Measurements from ENCODE around the gene GPR171.

The GPR171 gene

DNA sequence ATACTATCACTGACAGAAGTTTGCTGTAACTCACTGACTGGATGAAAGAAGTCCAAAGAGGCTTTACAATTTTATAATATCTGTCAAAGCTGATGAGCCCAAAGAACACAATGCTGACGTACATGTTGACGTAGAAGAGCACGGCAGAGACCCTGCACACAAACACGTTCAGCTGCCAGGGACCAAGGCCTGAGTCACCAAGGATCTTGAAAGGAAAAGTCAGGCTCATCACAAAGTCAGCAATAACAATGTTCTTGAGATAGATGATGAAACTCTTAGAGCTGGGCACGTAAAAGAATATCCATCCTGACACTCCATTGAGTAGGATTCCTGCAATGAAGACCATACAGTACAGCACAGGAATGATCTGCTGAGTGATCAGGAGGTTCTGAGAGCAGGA is 10.9 kb upstream of the GPR171 start:
- DNase-seq (ENCODE audit: low spot score) = no peak

DNA sequence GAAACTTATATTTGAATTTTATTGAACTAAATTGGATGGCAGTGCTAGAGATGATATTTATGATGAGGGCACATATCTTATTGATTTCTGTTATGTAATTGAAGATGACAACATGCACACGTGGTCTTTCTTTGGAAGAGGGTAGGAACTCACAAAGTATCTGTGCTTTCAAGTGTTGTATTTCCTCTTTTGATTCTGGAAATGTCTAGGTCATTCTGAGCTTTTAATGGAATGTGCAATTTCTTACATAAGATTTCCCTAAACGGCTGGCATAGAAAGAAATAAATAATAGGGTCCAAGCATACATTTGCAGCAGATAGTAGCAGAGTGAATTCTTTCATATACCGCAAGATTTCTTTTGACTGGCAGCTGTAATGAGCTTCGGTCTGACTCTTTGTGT is 10.1 kb upstream of the GPR171 start:
- DNase-seq (ENCODE audit: low spot score) = no peak

DNA sequence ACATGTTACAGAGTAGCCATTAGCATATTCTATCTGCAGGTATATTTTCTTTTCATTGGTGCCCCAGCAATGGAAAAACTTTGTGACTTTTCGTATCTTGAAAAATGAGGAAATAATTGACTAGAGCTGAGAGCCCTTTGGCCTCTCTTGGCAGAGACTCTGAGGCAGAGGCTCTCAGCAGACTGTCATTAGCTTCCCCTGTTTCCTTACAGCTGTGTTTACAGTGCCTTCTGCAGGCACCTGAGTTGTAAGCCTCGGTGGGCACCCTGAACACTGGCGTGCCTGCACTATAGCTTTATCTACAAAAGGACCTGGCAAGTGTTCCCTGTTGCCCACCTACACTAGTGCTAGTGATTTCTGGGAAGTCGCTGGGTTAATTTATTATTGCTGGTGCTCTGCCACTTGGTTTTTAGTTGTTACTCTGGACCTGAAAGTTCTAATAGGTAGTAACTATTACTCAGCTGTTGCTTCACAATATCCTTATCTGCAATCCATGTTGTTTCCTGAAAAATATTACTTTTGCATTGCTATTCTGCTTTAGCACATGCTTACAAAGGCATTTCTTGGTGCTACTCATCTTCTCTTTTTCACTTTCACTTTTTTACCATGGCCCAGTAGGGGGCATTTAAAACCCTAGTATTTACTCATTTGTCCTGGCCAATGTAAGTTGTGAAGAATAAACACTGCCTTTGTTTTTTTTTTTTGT is 7.8 kb upstream of the GPR171 start:
- no peak for DNase-seq (ENCODE audit: low spot score)

DNA sequence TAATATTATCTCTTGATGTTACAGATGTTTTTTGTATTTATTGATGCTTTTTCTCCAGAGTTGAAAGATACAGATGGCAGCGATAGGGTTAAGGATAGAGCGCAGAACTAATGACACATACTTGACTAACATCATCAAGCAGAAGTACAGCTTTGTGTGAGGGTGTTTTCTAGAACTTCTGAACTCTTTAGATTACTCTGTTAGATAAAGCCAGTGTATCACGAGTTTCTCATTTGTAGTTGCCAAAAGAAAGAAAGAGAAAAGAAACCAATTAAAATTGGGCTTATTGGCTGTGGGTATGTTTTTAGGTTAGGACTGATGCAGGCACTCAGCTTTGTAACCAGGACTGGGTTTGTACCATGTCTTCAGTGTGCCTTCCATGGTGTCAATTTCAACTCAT is 6.6 kb upstream of the GPR171 start:
- no peak for DNase-seq (ENCODE audit: low spot score)

DNA sequence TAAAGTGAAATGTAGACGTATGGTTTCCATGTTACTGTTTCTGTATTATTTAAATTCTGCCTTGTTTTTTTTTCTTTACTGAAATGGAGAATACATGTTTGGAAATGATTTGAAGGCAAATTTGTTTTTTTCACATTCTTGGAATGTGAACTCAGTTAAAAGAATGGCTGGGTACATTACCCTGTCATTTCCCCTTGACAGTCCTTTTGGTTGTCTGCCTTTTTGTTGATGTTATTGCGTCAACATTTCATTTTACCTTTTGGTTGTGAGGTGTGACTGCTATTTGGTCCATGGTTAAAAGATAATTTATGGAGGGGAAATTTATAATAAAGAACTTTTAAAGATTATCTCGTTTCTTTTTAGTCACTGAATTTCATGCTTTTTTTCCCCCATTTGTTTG is 3.2 kb upstream of the GPR171 start:
- DNase-seq (ENCODE audit: low spot score) = no peak

DNA sequence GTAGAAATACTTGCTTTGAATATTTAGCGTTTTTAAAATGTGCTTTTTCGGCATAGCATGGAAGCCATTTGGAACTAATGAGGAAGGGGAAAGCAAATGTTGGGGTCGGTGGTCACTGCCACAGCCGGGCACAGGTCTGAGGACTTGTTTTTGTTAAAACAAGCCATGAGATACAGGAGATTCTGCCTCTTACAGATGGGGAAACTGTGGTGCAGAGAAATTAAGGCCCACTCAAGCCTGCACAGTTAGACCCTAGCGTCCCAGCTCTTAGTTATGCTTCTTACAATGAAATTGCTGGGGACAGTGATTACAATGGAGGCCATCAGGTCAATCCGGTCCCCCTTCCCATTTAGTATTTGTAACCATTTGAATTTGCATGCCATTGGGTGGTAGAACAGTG is 2.5 kb upstream of the GPR171 start:
- no peak for DNase-seq (ENCODE audit: low spot score)

DNA sequence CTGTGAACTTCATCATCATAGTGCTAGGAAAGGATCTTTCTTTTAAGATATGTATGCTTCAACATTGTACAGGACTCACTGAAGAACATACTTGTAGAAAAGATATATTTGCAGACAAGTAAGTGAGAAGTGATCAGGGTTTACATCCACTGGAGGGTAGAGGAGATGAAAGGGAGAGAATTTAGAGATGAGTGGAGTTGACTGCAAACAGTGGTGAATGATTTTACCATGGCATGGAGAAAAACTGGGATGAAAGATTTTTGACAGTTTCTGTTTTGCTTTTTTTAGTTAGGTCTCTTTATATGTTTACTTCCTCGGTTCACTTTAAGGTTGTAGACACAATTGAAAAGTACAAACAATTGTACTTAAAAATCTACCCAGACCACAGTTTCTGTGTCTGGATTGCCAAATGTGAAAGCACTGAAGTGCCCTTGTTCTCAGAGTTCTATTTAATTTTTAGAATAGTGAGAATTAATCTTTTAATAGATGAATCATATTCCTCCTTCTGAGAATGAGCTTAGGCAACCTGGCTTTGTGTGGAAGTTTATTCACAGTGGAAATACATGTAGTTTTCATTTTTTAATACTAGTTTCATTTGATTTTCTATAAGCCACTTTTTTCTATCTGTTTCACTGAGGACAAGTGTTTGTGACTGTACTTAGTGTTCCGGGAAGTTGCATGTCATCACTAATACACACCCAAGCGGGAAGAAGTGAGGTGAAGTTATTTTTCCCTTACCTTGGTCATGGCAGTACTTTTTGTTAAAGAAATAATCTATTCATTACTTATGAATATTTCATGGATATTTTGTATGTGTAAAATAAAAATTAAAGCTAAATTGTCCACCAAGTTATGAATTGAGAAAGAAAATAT is 1.8 kb upstream of the GPR171 start:
- no peak for DNase-seq (ENCODE audit: low spot score)

DNA sequence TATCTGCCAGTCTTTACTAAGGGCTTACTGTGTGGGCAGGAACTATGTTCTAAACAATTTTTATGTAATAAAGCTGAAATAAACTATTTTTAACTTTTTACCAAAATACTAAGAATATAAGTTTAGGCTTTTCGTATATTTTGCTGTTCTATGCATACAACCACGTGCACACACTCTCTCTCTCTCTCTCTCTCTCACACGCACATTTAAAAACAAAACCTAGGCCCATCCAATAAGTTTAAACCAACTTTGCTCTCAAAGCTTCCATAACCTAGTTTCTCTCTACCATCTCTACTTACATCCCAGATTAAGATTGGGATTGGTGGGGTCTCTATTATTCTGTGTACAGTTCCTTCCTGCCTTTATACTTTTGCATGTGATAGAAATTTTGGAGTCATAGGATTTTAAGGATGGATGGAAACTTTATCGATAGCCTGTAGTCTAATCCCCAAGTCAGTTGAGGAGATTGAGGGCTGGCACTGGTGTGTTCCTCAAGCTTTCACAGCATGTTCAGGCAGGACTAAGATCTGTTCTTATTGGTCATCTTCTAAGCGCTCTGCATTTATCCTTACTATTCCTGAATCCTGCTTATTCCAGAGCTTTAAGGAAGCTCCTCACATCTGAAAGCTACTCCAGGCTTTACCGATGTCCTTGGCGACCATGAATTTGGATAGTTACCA is 1.8 kb downstream of the GPR171 start:
- DNase-seq (ENCODE audit: low spot score) = no peak

DNA sequence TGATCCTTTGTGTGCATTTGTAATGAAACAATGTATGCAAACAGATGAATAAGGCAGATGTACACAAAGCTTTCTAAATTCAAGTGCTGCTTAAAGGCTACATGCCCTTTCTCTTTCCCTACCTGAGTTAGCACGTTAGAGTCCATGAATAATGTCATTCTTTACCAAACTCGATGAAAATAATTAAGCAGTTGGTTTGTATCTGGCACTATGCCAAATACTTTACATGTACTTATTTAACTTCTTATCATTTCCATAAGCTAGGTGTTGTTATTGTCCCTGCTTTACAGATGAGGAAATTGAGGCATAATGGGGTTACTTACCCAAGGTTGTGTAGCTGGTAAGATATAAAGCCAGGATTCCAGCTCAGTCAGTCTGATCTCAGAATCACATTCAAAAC is 2.4 kb downstream of the GPR171 start:
- no peak for DNase-seq (ENCODE audit: low spot score)

DNA sequence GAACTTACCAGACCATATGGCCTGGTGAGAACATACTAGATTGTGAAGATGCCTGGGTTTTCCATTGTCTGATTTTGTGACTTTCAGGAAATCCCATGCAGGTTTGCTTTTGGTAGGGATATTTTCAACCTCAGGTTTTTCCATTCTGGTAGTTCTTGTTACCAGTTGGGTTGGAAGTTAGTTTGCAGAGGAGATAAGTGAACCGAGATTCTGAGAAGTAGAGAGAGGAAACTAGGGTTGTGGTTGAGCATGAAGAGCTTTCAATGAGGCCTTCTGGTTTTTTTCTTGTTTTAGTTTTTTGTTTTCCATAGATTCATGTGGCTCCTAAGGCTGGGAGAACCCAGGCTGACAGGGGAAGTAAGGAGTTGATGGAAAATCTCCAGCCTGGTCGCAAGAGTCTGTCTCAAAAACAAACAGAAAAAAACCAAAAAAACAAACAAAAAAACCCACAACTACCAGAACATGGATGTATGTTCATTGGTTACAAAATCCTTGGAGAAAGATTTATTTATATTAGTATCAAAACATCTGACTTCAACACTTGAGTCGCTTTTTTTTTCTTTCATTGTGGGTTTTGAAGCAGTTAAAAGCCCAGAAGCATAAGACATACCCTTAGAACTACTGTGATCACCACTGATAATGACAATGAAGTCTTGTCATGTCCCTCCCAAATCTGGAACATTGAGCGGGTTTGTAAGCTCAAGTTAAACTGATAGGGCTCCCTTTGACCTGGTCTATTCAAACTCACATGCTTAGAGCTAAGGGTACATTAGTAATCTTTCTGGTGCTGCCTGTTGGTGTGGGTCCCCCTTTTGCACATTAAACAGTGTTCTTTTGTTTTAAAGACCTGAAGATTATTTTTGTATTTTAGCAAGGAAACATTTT is 3.2 kb downstream of the GPR171 start:
- no peak for DNase-seq (ENCODE audit: low spot score)

DNA sequence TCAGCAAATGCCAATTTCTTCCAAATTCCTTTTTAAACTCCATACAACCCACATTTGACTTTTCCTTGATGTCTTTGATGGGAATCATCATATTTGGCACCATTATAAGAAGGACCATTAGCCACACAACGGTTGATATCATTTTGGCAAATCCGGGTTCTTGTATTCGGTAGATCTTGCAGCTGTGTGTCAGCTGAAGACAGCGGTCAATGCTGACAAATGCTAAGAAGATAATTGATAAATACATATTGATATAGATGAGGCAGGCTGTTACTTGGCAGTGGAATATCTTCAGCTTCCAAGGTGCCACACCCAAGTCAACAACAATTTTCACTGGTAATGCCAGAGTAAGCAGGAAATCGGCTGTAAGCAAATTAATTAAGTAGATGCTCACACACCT is 4.2 kb downstream of the GPR171 start:
- DNase-seq (ENCODE audit: low spot score) = no peak

DNA sequence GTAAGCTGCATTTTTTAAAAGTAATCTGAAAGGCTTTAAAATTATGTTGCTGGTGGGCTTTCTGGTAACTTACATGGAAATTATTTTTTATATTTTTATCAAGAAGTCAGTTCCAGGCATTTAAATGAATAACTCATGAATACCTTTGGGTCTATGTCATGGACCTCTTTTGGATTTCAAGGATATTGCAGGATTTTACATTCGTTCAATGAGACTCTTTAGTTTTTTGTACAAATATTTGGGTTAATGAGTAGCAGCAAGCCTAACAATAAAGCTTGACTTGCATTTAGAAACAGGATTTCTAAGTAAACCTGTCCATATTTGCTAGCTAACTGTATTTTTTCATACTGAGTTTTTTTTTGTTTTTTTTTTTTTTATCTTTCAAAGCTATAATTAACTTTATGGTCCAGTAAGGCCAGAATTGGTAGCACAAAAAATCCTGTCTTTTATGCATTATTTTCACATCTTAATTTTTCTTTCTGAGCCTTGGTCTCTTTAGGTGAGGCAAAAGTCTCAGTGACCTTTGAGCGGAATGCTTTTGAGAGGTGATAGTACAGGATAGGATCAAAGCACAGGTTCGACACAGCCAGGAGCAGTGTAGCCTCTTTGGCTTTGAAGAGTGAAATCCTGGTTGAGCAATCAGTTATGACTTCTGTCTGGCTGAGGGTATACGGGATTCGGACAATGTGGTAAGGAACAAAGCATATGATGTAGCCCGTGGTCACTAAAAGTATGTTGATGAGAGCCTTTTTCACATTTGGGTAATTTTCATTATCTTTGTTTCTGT is 4.8 kb downstream of the GPR171 start:
- no peak for DNase-seq (ENCODE audit: low spot score)

DNA sequence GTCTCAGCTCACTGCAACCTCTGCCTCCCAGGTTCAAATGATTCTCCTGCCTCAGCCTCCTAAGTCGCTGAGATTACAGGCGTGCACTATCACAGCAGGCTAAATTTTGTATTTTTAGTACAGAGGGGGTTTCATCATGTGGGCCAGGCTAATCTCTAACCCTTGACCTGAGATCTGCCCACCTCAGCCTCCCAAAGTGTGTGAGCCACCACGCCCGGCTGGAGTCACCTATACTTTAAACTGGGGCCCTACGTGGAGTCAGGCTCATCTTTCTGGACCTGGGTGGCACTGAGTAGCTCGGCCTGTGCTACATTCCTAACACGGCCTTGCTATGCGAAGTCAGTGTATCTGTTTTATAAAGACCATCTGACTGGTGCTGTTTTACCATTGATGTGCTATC is 5.8 kb downstream of the GPR171 start:
- no peak for DNase-seq (ENCODE audit: low spot score)

DNA sequence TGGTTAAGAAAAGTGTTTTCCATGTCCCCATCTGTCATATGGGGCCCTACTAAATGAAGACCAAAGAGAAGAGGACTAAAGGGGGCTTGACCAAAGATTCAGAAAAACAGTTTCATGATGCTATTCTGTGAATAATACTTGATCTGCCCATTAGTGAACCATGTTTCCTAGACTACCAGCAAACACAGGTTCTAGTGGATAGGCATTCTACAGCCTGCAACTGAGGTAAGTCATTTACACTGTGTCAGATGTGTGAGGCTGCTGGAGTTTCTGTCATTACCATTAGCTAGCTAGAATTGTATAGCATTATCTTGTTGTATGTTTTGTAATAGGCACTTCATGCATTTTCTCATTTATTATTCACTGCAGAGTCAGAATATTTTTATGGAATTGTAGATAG is 6.6 kb downstream of the GPR171 start:
- no peak for DNase-seq (ENCODE audit: low spot score)

DNA sequence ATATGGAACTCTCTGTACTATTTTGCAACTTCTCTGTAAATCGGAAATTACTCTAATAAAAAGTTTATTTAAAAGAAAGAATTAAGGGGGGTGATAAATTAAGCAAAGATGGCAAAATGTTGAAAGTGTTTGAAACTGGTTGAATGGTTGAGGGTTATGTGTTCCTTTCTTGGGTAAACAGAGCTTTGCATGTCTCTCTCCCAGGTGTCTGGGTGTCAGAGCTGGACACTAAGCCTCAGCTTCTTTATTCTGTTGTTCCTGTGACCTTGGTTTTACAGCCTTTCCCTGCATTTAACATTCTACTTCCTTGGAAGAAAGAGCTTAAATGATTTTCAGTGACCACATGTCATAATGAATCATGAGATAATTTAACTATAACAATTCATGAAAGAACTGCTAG is 7.2 kb downstream of the GPR171 start:
- no peak for DNase-seq (ENCODE audit: low spot score)

DNA sequence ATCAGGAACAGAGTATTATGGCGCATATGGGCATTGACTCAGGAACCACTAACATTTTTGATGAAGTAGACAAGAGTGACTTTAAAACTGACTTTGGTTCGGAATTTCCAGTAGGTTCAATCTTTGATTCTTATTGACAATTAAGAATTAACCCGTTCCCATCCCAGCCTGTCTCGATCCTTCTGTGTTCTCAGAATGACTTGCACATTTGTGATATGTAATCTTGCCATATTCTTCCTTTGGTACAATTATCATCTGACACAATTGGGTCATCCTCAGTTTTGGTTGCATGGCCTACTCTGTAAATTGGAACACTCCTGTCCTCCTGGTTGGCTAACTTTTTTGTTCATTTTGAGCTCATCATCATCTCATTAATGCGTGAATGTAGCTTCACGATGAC is 10.5 kb downstream of the GPR171 start:
- DNase-seq (ENCODE audit: low spot score) = no peak

DNA sequence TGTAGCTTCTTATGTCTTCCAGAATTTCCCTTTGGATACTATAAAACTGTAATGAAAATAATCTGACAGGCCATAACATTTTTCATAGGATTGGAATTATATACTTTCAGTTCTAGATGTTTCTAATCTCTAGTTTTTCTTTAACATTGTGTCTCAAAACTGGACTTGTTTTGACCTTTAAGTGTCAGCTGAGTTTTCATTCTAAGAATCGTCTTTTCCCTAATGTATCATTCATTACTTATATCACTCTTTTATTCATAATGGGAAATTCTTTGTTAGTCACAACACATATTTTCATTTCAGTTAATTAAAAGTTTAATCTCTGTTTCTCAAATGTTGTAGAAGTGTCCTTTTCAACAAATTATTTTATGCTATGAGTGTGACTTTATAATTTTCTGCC is 11.9 kb downstream of the GPR171 start:
- no peak for DNase-seq (ENCODE audit: low spot score)

DNA sequence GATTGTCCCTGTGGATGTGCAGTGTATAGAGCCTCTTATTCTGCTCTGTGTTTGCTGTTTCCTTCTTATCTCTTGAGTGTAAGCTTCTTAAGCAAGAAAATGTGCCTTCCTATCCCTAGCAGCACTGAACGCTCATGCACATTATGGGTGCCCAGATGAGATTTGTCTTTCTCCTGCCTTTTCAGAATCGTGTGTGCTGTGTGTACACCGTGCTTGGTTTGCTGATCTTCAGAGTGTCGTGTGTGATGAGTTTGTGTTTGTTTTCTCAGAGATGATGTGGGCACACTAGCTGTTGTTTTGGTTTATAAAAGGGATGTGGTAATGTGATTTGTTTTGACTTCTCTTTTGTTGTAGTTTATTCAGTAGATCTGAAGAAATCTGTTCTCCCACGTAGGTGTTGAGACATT is 19.7 kb downstream of the GPR171 start:
- no peak for DNase-seq (ENCODE audit: low spot score)

DNA sequence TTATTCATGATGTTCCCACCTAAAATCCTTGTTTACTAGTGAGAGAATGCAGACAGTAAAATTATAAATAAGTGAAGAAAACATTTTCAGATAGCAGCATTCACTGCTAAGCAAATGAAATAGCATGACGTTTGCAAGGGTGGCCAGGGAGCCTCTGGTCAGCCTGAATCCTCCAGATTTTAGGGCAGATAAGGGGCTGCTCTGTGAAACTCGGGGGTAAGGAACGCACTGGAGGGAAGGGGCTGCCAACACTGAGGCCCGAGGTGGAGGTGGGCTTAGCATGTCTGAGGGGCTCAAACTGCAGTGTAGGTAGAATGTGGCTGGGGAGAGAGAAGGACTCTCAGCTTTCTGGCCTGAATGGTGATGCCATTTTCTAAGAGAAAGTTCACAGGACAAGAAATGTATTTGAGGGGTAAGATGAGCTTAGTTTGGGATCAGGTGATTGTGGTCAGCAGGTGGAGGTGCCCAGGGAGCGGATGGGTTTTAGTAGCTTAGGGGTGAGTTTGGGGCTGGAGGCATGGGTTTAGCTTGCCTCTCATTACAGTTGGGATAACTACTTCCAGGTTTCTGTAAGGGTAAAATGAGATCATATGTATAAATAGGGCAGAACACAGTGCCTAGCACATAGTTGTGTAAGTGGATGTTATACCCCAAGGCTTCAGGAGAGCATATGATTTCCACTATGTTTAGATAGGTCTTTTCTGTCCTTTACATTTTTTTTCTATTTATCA is 20.5 kb downstream of the GPR171 start:
- DNase-seq (ENCODE audit: low spot score) = no peak

DNA sequence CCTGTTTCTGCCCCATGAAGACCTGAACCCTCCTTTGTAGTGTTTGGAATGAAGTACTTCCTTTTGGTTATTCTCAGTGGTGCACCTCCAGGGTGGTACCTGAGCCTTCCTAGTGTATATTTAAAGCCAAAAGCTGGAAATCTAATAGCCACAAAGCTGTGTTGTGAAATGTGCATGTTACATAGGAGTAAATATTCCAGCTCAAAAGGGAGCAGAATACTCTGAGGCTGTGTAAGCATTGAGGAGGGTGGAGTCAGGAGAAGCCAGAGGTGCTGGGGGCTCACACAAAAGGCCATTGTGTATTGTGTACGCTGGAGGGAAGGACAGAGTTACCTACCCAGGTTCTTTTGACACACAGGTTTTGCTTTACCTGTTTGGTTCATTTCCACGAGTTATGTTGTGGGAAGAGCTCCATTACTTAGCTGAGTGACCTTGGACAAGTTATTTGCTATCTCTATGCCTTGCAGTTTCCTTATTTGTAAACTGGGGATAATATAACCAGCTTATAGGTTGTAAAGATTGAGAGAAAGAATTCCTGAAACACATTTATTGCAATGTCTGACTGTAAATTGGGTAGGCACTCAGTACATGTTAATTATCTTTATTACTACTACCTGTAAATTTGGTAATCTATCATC is 24.7 kb downstream of the GPR171 start:
- no peak for DNase-seq (ENCODE audit: low spot score)
